Measurements from ENCODE around the gene CXCL14. TPM values are rescaled to one million over a fixed set of nuclear protein-coding genes. Genes with fewer than 3 reads are reported as not detected.

CXCL14 gene
- total RNA-seq, 1 donor from 2014 or later = 1.3 TPM

- ATAC-seq (ENCODE audit: poor library complexity) (no peak), DNase-seq (no peak)
- intact Hi-C loops (cut with DNase I) = no loop called here
Observed at GRCh38 chr5:135553688-135554462, 24.9 kb downstream of the CXCL14 start.

- ATAC-seq (ENCODE audit: poor library complexity) = peak; percentile 79
Observed at GRCh38 chr5:135551593-135552447, 27.0 kb downstream of the CXCL14 start.

GRCh38 chr5:135549413-135549812 is 29.4 kb downstream of the CXCL14 start:
- DNase-seq (no peak), ATAC-seq (ENCODE audit: poor library complexity) (no peak)
- intact Hi-C loops (cut with DNase I) = no loop called here

More at GRCh38 chr5:135551593-135552447, 27.0 kb downstream of the CXCL14 start:
- DNase-seq = peak; percentile 57
- intact Hi-C loops (cut with DNase I) = loop anchor here (2.0 kb wide), 1 partner anchor 85 kb away; no protein-coding TSS in a partner anchor

- intact Hi-C loops (cut with DNase I) = no loop called here
- no peak for DNase-seq
- no peak for ATAC-seq (ENCODE audit: poor library complexity)
Observed at GRCh38 chr5:135547590-135548254, 31.1 kb downstream of the CXCL14 start.

- intact Hi-C loops (cut with DNase I) = no loop called here
- no peak for ATAC-seq (ENCODE audit: poor library complexity)
- no peak for DNase-seq
Observed at GRCh38 chr5:135546912-135547311, 31.9 kb downstream of the CXCL14 start.

GRCh38 chr5:135546101-135546500 is 32.7 kb downstream of the CXCL14 start:
- ATAC-seq (ENCODE audit: poor library complexity) (no peak), DNase-seq (no peak)
- intact Hi-C loops (cut with DNase I) = no loop called here

- intact Hi-C loops (cut with DNase I) = no loop called here
- no peak for DNase-seq
- no peak for ATAC-seq (ENCODE audit: poor library complexity)
Observed at GRCh38 chr5:135545099-135545498, 33.7 kb downstream of the CXCL14 start.

GRCh38 chr5:135543485-135544304 is 35.1 kb downstream of the CXCL14 start:
- ATAC-seq (ENCODE audit: poor library complexity) (peak; percentile 43), DNase-seq (peak; percentile 41)
- intact Hi-C loops (cut with DNase I) = no loop called here

GRCh38 chr5:135543001-135543484 is 35.7 kb downstream of the CXCL14 start:
- no peak for DNase-seq
- no peak for ATAC-seq (ENCODE audit: poor library complexity)
- intact Hi-C loops (cut with DNase I) = no loop called here

- no peak for ATAC-seq (ENCODE audit: poor library complexity)
- intact Hi-C loops (cut with DNase I) = no loop called here
Observed at GRCh38 chr5:135541807-135542502, 36.8 kb downstream of the CXCL14 start.

GRCh38 chr5:135539430-135540005 is 39.3 kb downstream of the CXCL14 start:
- ATAC-seq (ENCODE audit: poor library complexity) = no peak
- DNase-seq = no peak
- intact Hi-C loops (cut with DNase I) = no loop called here

More at GRCh38 chr5:135541807-135542502, 36.8 kb downstream of the CXCL14 start:
- DNase-seq = no peak

- ATAC-seq (ENCODE audit: poor library complexity) = no peak
- intact Hi-C loops (cut with DNase I) = no loop called here
- DNase-seq = no peak
Observed at GRCh38 chr5:135538261-135538660, 40.5 kb downstream of the CXCL14 start.

- ATAC-seq (ENCODE audit: poor library complexity) (no peak), DNase-seq (no peak)
- intact Hi-C loops (cut with DNase I) = no loop called here
Observed at GRCh38 chr5:135537745-135538144, 41.0 kb downstream of the CXCL14 start.

GRCh38 chr5:135537271-135537670 is 41.5 kb downstream of the CXCL14 start:
- intact Hi-C loops (cut with DNase I) = no loop called here
- DNase-seq (no peak), ATAC-seq (ENCODE audit: poor library complexity) (no peak)

- intact Hi-C loops (cut with DNase I) = no loop called here
- DNase-seq (no peak), ATAC-seq (ENCODE audit: poor library complexity) (no peak)
Observed at GRCh38 chr5:135535820-135536801, 42.7 kb downstream of the CXCL14 start, which contains the start of gene NEUROG1. Gene NEUROG1, minus strand, starts transcription at chr5:135535964. Its CDS starts 274 bp downstream, at chr5:135535690.

GRCh38 chr5:135535420-135535819 is 43.4 kb downstream of the CXCL14 start:
- ATAC-seq (ENCODE audit: poor library complexity) (no peak), DNase-seq (no peak)
- intact Hi-C loops (cut with DNase I) = no loop called here

Data from Right ventricle myocardium superior (tissue), 1 donor.